ENCODE results near the gene IMMT.

Gene IMMT

DNA sequence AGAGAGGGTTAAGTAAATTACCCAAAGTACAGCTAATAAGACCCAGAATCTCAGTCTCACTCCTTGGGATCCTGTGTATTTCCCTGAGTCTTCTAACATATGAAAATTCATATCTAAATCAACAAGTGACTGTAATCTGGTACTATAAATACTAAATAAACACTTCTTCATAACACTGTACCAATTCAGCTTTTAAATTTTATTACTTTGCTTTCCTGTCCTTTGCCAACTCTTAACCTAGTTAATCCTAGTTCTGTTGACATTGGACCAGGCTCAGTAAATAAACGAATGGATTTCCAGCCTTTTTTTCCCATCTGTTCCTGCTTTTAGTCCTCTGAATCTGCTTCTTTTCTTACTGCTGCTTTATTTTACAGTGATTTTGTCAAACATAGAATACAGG is 17.8 kb upstream of the IMMT start:
- Histone ChIP-seq H3K4me3 (ENCODE audit: control insufficient read depth in 1 of 7, extremely low read depth in 1 of 7, insufficient read depth in 4 of 7, low read depth in 2 of 7, low read length in 6 of 7) (no peak overlapping the region), H3K27me3 (replicated peaks in 2 of 5; ENCODE audit: control insufficient read depth in 4 of 5, insufficient read depth in 5 of 5, low read length in 4 of 5) (no peaks in the 10 kb centered on the region), H3K4me1 (ENCODE audit: control extremely low read depth in 1 of 4, control insufficient read depth in 4 of 4, insufficient read depth in 4 of 4, low read length in 3 of 4) (peaks cover 0 to 15% (median 0%) of the 10 kb centered on the region in 4 experiments), H3K9me3 (ENCODE audit: control extremely low read depth in 1 of 5, control insufficient read depth in 4 of 5, insufficient read depth in 2 of 5, low read depth in 1 of 5, low read length in 4 of 5) (no peaks in the 10 kb centered on the region), H3K27ac (ENCODE audit: insufficient read depth in 1 of 2, low read depth in 1 of 2, low read length in 2 of 2, poor library complexity in 1 of 2, severe bottlenecking in 2 of 2) (no peak overlapping the region), H3K36me3 (ENCODE audit: control insufficient read depth in 4 of 4, insufficient read depth in 4 of 4, low read length in 3 of 4) (peaks cover 12 to 49% (median 30%) of the 10 kb centered on the region in 4 experiments)
- no peak for DNase-seq
- WGBS (ENCODE audit: insufficient coverage) = 86% methylated on average over 1 of the region's 1 CpG
- POLR2A ChIA-PET = no interaction called here
- CTCF ChIA-PET = interaction anchor here (0.8 to 2.8 kb wide), 3 partner anchors 10 to 159 kb away, joined by 3 to 7 read pairs (median 3); no protein-coding TSS in a partner anchor

DNA sequence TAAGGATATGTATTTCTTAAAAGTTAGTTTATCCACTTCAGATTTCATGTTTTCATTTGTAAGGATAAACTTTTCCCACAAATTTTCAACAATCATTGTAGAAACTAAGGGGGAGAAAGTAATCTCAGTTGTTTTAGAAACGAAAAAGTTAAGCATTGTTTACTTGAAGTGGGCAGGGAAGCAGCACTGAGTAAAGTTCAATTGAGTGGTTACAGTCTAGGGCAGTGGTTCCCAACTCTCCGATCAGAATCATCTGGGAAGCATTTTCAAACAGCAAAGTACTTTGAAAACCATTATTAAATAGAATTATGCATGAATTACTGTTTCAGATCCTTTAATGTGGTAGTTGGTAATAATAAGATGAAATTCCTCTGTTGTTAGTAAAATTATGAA is 16.5 kb upstream of the IMMT start:
- CTCF ChIA-PET = no interaction called here
- Histone ChIP-seq H3K4me1 (ENCODE audit: control extremely low read depth in 1 of 4, control insufficient read depth in 4 of 4, insufficient read depth in 4 of 4, low read length in 3 of 4) (peaks cover 0 to 15% (median 0%) of the 10 kb centered on the region in 4 experiments), H3K9me3 (ENCODE audit: control extremely low read depth in 1 of 5, control insufficient read depth in 4 of 5, insufficient read depth in 2 of 5, low read depth in 1 of 5, low read length in 4 of 5) (no peaks in the 10 kb centered on the region), H3K4me3 (ENCODE audit: control insufficient read depth in 1 of 7, extremely low read depth in 1 of 7, insufficient read depth in 4 of 7, low read depth in 2 of 7, low read length in 6 of 7) (no peak overlapping the region), H3K36me3 (ENCODE audit: control insufficient read depth in 4 of 4, insufficient read depth in 4 of 4, low read length in 3 of 4) (peaks cover 12 to 62% (median 37%) of the 10 kb centered on the region in 4 experiments), H3K27me3 (replicated peaks in 2 of 5; ENCODE audit: control insufficient read depth in 4 of 5, insufficient read depth in 5 of 5, low read length in 4 of 5) (no peaks in the 10 kb centered on the region), H3K27ac (ENCODE audit: insufficient read depth in 1 of 2, low read depth in 1 of 2, low read length in 2 of 2, poor library complexity in 1 of 2, severe bottlenecking in 2 of 2) (no peak overlapping the region)
- no peak for DNase-seq
- 100% methylated on average over 1 of the region's 2 CpGs for WGBS (ENCODE audit: insufficient coverage)
- POLR2A ChIA-PET = no interaction called here

- Histone ChIP-seq H3K4me1 (ENCODE audit: control extremely low read depth in 1 of 4, control insufficient read depth in 4 of 4, insufficient read depth in 4 of 4, low read length in 3 of 4) (peaks cover 0 to 15% (median 0%) of the 10 kb centered on the region in 4 experiments), H3K27ac (ENCODE audit: insufficient read depth in 1 of 2, low read depth in 1 of 2, low read length in 2 of 2, poor library complexity in 1 of 2, severe bottlenecking in 2 of 2) (no peak overlapping the region), H3K27me3 (replicated peaks in 2 of 5; ENCODE audit: control insufficient read depth in 4 of 5, insufficient read depth in 5 of 5, low read length in 4 of 5) (no peaks in the 10 kb centered on the region), H3K9me3 (ENCODE audit: control extremely low read depth in 1 of 5, control insufficient read depth in 4 of 5, insufficient read depth in 2 of 5, low read depth in 1 of 5, low read length in 4 of 5) (no peaks in the 10 kb centered on the region), H3K4me3 (ENCODE audit: control insufficient read depth in 1 of 7, extremely low read depth in 1 of 7, insufficient read depth in 4 of 7, low read depth in 2 of 7, low read length in 6 of 7) (no peak overlapping the region), H3K36me3 (ENCODE audit: control insufficient read depth in 4 of 4, insufficient read depth in 4 of 4, low read length in 3 of 4) (peaks cover 15 to 68% (median 42%) of the 10 kb centered on the region in 4 experiments)
- ChIA-PET POLR2A (no interaction called here), CTCF (no interaction called here)
- WGBS (ENCODE audit: insufficient coverage) = no CpG with 5 or more reads among the region's 2 CpGs
- DNase-seq = no peak
Observed at GRCh38 chr2:86211033-86211795, 16.0 kb upstream of the IMMT start.

- H3K36me3 ChIP-seq (ENCODE audit: control insufficient read depth in 4 of 4, insufficient read depth in 4 of 4, low read length in 3 of 4) = peaks cover 6 to 45% (median 25%) of the 10 kb centered on the region in 4 experiments
- H3K27me3 ChIP-seq (replicated peaks in 2 of 5; ENCODE audit: control insufficient read depth in 4 of 5, insufficient read depth in 5 of 5, low read length in 4 of 5) = no peaks in the 10 kb centered on the region
- H3K9me3 ChIP-seq (ENCODE audit: control extremely low read depth in 1 of 5, control insufficient read depth in 4 of 5, insufficient read depth in 2 of 5, low read depth in 1 of 5, low read length in 4 of 5) = no peaks in the 10 kb centered on the region
- no peak overlapping the region for H3K4me3 ChIP-seq (ENCODE audit: control insufficient read depth in 1 of 7, extremely low read depth in 1 of 7, insufficient read depth in 4 of 7, low read depth in 2 of 7, low read length in 6 of 7)
- DNase-seq = no peak
- CTCF ChIA-PET = no interaction called here
- peaks cover 4 to 19% (median 8%) of the 10 kb centered on the region in 4 experiments for H3K4me1 ChIP-seq (ENCODE audit: control extremely low read depth in 1 of 4, control insufficient read depth in 4 of 4, insufficient read depth in 4 of 4, low read length in 3 of 4)
- POLR2A ChIA-PET = no interaction called here
- WGBS (ENCODE audit: insufficient coverage) = no CpG with 5 or more reads among the region's 7 CpGs
- no peak overlapping the region for H3K27ac ChIP-seq (ENCODE audit: insufficient read depth in 1 of 2, low read depth in 1 of 2, low read length in 2 of 2, poor library complexity in 1 of 2, severe bottlenecking in 2 of 2)
Observed at GRCh38 chr2:86204458-86204857, 9.2 kb upstream of the IMMT start.

DNA sequence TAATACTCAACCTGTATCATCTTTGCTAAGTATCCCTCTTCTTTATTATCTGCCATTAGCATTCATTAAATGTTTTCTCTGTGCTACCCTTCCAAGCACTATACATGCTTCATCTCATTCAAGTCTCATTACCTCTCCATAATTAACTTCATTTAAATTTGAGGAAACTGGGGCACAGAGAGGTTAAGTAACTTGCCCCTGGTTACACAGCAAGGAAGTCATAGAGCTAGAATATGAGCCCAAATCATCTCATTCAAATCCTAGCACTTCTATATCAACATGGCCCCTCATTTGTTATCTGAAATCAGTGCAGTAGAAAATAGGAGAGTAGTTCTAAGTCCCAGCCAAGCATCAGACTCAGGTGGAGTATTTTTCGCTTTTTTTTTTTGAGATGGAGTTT is 8.4 kb upstream of the IMMT start:
- H3K36me3 ChIP-seq (ENCODE audit: control insufficient read depth in 4 of 4, insufficient read depth in 4 of 4, low read length in 3 of 4) = peaks cover 3 to 38% (median 17%) of the 10 kb centered on the region in 4 experiments
- no peak for DNase-seq
- ChIA-PET CTCF (interaction anchor here (1.2 kb wide), 1 partner anchor 18 kb away, joined by 6 read pairs; no protein-coding TSS in a partner anchor), POLR2A (no interaction called here)
- H3K9me3 ChIP-seq (ENCODE audit: control extremely low read depth in 1 of 5, control insufficient read depth in 4 of 5, insufficient read depth in 2 of 5, low read depth in 1 of 5, low read length in 4 of 5) = no peaks in the 10 kb centered on the region
- H3K27me3 ChIP-seq (replicated peaks in 2 of 5; ENCODE audit: control insufficient read depth in 4 of 5, insufficient read depth in 5 of 5, low read length in 4 of 5) = no peaks in the 10 kb centered on the region
- no peak overlapping the region for H3K4me3 ChIP-seq (ENCODE audit: control insufficient read depth in 1 of 7, extremely low read depth in 1 of 7, insufficient read depth in 4 of 7, low read depth in 2 of 7, low read length in 6 of 7)
- H3K4me1 ChIP-seq (ENCODE audit: control extremely low read depth in 1 of 4, control insufficient read depth in 4 of 4, insufficient read depth in 4 of 4, low read length in 3 of 4) = peaks cover 4 to 19% (median 8%) of the 10 kb centered on the region in 4 experiments
- WGBS (ENCODE audit: insufficient coverage) = 100% methylated on average over 1 of the region's 1 CpG
- H3K27ac ChIP-seq (ENCODE audit: insufficient read depth in 1 of 2, low read depth in 1 of 2, low read length in 2 of 2, poor library complexity in 1 of 2, severe bottlenecking in 2 of 2) = no peak overlapping the region

GRCh38 chr2:86202702-86203101 is 7.4 kb upstream of the IMMT start:
- CTCF ChIA-PET = interaction anchor here (1.0 to 1.2 kb wide), 2 partner anchors 11 to 17 kb away, joined by 3 to 6 read pairs; no protein-coding TSS in a partner anchor
- no peak for DNase-seq
- Histone ChIP-seq H3K36me3 (ENCODE audit: control insufficient read depth in 4 of 4, insufficient read depth in 4 of 4, low read length in 3 of 4) (peaks cover 3 to 31% (median 11%) of the 10 kb centered on the region in 4 experiments), H3K27ac (ENCODE audit: insufficient read depth in 1 of 2, low read depth in 1 of 2, low read length in 2 of 2, poor library complexity in 1 of 2, severe bottlenecking in 2 of 2) (no peak overlapping the region), H3K9me3 (ENCODE audit: control extremely low read depth in 1 of 5, control insufficient read depth in 4 of 5, insufficient read depth in 2 of 5, low read depth in 1 of 5, low read length in 4 of 5) (no peaks in the 10 kb centered on the region), H3K27me3 (replicated peaks in 2 of 5; ENCODE audit: control insufficient read depth in 4 of 5, insufficient read depth in 5 of 5, low read length in 4 of 5) (no peaks in the 10 kb centered on the region), H3K4me1 (ENCODE audit: control extremely low read depth in 1 of 4, control insufficient read depth in 4 of 4, insufficient read depth in 4 of 4, low read length in 3 of 4) (peaks cover 4 to 19% (median 8%) of the 10 kb centered on the region in 4 experiments), H3K4me3 (ENCODE audit: control insufficient read depth in 1 of 7, extremely low read depth in 1 of 7, insufficient read depth in 4 of 7, low read depth in 2 of 7, low read length in 6 of 7) (no peak overlapping the region)
- WGBS (ENCODE audit: insufficient coverage) = 100% methylated on average over 7 of the region's 9 CpGs
- POLR2A ChIA-PET = no interaction called here

- H3K36me3 ChIP-seq (ENCODE audit: control insufficient read depth in 4 of 4, insufficient read depth in 4 of 4, low read length in 3 of 4) = peaks cover 3 to 28% (median 9%) of the 10 kb centered on the region in 4 experiments
- DNase-seq = no peak
- H3K27me3 ChIP-seq (replicated peaks in 2 of 5; ENCODE audit: control insufficient read depth in 4 of 5, insufficient read depth in 5 of 5, low read length in 4 of 5) = no peaks in the 10 kb centered on the region
- no peak overlapping the region for H3K27ac ChIP-seq (ENCODE audit: insufficient read depth in 1 of 2, low read depth in 1 of 2, low read length in 2 of 2, poor library complexity in 1 of 2, severe bottlenecking in 2 of 2)
- H3K9me3 ChIP-seq (ENCODE audit: control extremely low read depth in 1 of 5, control insufficient read depth in 4 of 5, insufficient read depth in 2 of 5, low read depth in 1 of 5, low read length in 4 of 5) = no peaks in the 10 kb centered on the region
- POLR2A ChIA-PET = no interaction called here
- CTCF ChIA-PET = interaction anchor here (1.0 to 1.2 kb wide), 2 partner anchors 11 to 16 kb away, joined by 3 to 6 read pairs; no protein-coding TSS in a partner anchor
- peaks cover 4 to 19% (median 8%) of the 10 kb centered on the region in 4 experiments for H3K4me1 ChIP-seq (ENCODE audit: control extremely low read depth in 1 of 4, control insufficient read depth in 4 of 4, insufficient read depth in 4 of 4, low read length in 3 of 4)
- H3K4me3 ChIP-seq (ENCODE audit: control insufficient read depth in 1 of 7, extremely low read depth in 1 of 7, insufficient read depth in 4 of 7, low read depth in 2 of 7, low read length in 6 of 7) = no peak overlapping the region
- WGBS (ENCODE audit: insufficient coverage) = 90% methylated on average over 2 of the region's 2 CpGs
Observed at GRCh38 chr2:86202336-86202692, 7.1 kb upstream of the IMMT start.

Measured in common myeloid progenitor, CD34-positive (primary cell).